Colon (tissue), 2 donors: ENCODE results near the gene ANKRD13B.

ENCODE experiments used
- FAIRE-seq: peaks from 2 replicates; lab custom pipeline; 2012; peaks lifted over from hg19 to GRCh38; lab: Jason Lieb, UNC
- donor health status: control.
- donor health status: control.

ANKRD13B gene

GRCh38 chr17:29582772-29583171 lies 10.2 kb upstream of the ANKRD13B start:
- FAIRE-seq, result no peak

GRCh38 chr17:29583324-29584248 lies 9.3 kb upstream of the ANKRD13B start:
- no peak for FAIRE-seq

GRCh38 chr17:29584452-29585079 lies 8.4 kb upstream of the ANKRD13B start:
- no peak for FAIRE-seq

GRCh38 chr17:29585080-29585751 lies 7.7 kb upstream of the ANKRD13B start:
- no peak for FAIRE-seq

GRCh38 chr17:29586676-29587469 lies 6.1 kb upstream of the ANKRD13B start:
- FAIRE-seq, result no peak

- no peak for FAIRE-seq
Observed at GRCh38 chr17:29587591-29587990, 5.3 kb upstream of the ANKRD13B start.

- FAIRE-seq, result no peak
Observed at GRCh38 chr17:29588017-29588561, 4.8 kb upstream of the ANKRD13B start.

GRCh38 chr17:29588562-29589411 lies 4.1 kb upstream of the ANKRD13B start:
- no peak for FAIRE-seq

GRCh38 chr17:29589524-29590410 lies 3.2 kb upstream of the ANKRD13B start, which contains the start of gene GIT1:
Gene GIT1 (minus strand): TSS chr17:29589648. CDS start chr17:29589378, 270 bp downstream.
- FAIRE-seq, result no peak

GRCh38 chr17:29590411-29591145 lies 2.4 kb upstream of the ANKRD13B start:
- FAIRE-seq, result no peak

GRCh38 chr17:29591146-29591736 lies 1.7 kb upstream of the ANKRD13B start:
- FAIRE-seq, result no peak

- no peak for FAIRE-seq
Observed at GRCh38 chr17:29591737-29592608, 959 bp upstream of the ANKRD13B start.

GRCh38 chr17:29593591-29594518 lies 923 bp downstream of the ANKRD13B start:
- FAIRE-seq, result no peak

GRCh38 chr17:29594519-29595090 lies 1.7 kb downstream of the ANKRD13B start:
- no peak for FAIRE-seq

GRCh38 chr17:29595107-29595942 lies 2.4 kb downstream of the ANKRD13B start:
- FAIRE-seq, result no peak
